NB4 (cell line): ENCODE measurements around the gene GOPC.

Experiments used
- CTCF ChIP-seq: IDR thresholded peaks from one replicate; pipeline ENCODE4 v1.5.1; 2012; ENCODE audit warnings: low read depth, low read length
- POLR2A ChIP-seq: IDR thresholded peaks from 2 replicates; pipeline ENCODE4 v1.6.1; 2011; ENCODE audit warnings: mild to moderate bottlenecking; ENCODE audit not compliant: insufficient read length; ENCODE audit errors: extremely low read depth

DNA sequence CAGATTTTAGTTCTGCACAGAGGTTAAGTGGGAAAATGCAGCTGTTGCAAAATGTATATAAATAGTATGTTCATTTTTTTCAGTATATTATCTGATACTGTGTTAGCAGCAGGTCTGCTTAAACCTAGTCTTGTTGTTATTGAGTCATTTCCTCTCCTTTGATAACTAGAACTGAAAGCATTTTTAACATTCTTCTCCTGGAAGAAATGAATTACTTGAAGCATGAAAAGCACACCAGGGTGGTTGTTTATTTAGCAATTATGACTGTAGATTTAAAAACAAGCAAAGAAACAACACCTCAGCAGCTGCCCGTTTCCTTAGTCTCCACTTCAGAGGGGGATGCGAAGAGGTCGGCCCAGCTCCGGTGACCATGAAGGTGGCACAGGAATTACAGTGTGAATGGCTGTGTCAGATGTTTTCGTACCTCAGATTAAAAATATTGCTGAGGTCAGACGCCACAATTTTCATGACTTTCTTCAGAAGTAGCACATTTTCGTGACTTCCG lies 53.5 kb downstream of the GOPC start:
- TF ChIP-seq CTCF = no peak
- no peak for TF ChIP-seq POLR2A
